GM21723 (cell line): Measurements from ENCODE around the gene IER2.

Experiments used
- ATAC-seq: cut with Tn5 transposase; IDR thresholded peaks from one replicate; pipeline ENCODE4 v1.9.1; 2021; ENCODE audit warnings: mild to moderate bottlenecking, moderate library complexity; ENCODE audit not compliant: unreplicated experiment

IER2 gene, protein sequence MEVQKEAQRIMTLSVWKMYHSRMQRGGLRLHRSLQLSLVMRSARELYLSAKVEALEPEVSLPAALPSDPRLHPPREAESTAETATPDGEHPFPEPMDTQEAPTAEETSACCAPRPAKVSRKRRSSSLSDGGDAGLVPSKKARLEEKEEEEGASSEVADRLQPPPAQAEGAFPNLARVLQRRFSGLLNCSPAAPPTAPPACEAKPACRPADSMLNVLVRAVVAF

DNA sequence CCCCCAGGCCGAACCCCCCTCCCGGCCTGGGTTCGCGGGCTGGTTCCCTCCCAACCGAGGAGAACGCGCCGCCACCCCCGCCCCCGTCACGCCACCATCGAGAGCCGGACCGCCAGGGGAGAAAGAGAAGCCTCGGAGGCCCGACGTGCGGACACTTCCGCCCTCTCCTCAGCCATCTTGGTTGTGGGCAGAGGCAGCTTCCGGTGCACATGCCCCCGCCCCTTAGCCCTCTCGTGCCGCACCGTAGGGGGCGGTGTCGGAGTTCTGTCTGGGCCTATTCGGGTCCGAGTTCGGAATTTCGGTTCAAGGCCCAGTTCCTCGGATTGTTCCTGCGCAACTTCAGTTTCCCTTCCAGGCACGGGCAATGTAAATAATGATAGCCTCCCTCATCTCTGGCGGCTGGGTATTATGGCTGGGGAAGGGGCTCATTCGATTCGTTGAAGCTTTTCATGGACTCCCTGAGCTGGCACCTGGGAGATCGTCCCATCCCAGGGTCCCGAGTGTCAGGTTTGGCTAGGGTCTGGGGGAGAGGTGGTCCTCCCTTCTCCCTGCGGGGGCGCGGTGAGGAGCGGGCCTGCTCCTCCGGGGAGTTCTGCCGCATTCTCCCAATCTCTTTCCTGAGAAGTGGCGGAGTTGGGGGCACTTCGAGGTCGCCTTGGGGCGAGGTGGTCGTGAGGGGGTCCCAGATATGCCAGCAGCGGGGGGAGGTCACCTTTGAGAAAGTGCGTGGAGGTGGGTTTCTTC, at the start of gene IER2, which contains the start of gene STX10:
TSS of gene IER2 (plus strand) at position 225 of the 744 bp plus-strand sequence. CDS start 2,776 bp downstream, outside the sequence.
TSS of gene STX10 (minus strand) at position 189 of the 744 bp plus-strand sequence. CDS start 202 bp downstream, outside the sequence.
- peak; percentile 35 for ATAC-seq

DNA sequence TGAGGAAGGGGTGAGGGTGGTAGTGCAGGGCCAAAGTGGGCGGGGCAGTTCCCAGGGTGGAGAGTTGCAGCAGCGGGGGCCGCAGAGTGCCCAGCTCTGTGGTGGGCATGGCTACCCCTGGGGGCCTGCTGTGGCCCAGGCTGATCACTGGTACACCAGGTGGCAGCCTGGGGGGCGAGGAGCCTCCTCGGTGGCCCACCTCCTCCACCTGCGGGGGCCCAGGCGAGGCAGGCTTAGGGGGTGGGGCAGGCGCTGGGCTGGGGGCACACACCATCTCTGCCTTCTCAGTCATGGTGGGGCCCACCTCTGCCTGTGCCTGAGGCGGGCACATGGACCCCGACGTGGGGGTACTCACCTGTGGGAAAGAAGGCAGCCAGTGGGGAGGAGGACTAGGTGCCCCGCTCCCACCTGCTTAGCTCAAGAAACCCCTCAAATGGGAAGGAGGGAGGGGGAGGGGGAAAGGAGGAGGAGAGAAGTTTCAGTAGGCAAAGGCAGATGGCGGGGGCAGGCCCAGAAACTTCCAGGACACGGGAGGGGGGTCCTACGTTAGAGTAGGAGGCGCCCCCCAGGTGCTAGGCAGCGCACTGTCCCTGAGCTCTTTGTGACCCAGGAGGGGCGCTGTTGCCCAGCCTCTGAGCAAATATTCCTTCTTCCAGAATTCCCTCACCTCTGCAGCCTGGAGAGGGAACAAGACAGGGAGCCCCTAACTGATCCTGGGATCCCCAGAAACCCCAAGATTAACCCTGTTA, 49.2 kb upstream of the IER2 start:
- ATAC-seq = no peak

DNA sequence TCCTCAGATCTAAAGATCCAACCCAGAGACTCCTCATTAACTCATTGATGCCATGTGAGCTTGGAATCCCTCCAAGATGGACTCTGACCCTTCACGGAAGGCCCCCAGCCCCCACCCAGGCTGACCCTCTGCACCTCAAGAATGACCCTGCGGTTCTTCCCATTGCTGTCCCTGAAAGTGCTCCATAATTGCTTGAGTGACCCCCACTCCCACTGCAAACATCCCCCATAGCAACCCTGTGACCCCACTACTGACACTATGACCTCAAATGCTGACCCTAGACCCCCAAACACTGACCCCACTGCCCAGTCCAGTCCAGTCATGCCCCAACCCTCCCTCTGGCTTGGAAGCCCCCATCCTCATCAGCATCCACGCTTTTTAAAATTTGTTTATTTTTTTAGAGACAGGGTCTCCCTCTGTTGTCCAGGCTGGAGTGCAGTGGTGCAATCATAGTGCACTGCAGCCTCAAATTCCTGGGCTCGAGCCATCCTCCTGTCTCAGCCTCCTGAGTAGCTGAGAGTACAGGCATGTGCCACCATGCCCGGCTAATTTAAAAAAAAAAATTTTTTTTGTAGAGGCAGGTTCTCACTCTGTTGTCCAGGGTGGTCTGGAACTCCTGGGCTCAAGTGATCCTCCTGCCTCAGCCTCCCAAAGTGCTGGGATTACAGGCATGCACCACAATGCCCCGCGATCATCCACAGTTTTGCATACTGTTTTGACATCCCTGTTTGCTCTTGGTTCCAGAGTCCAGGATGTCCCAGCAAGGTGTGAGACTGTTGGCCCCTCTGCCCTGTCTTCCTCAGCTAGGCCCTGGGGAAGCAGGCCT, 48.4 kb upstream of the IER2 start:
- ATAC-seq = no peak

DNA sequence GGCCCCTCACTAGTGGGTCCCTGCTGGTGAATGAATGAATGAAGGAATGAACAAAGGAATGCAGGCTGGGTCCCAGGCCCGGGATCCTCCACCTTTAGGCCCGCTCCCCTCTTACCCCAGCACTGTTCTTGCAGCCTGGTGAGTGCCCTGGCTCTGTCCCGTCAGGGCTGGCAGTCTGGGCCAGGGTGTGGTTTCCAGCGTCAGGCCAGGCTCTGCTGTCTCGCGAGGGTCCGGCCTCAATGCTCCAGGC, 47.9 kb upstream of the IER2 start:
- ATAC-seq = no peak

DNA sequence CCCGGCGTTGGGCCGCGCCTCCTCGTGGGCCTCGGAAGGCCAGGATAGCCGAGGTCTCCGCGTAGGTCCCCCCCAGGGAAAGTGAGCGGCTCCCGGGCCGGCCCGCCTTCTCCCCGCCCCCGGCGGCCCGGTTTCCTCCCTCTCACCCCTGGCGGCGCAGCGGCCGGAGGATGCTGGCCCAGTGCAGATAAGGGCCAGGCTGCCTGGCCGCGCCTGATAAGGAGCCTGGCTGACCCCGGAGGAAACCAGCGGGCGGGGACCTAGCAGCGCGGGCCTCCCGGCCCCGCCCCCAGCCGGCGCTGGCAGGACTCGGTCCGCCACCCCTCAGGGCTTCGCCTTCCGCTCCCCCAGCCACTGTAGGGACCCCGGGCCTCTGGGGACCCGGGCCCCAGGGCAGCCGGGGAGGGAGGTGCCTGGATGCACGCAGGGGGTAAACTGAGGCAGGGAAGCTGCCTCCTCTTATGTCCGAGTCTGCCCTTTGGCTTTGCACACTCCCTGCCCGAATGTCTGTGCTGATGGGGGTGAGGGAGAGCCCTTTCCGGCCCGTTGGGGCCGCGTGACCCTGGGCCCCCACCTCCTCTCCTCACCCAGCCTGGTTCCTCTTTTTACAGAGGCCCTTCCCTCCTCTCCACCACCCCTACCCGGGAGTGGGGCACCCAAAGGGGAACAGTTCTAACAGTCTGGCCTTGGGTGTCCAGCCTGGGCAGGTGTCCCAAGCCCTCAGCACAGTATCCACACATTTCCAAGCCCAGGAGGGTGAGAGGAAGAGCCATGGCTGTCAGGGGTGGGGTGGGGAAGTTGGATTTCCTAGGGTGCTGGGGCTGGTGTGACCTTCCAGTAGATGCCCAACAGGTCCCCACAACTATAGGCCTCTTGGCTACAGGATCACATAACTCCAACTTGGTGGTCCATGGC, 47.3 kb upstream of the IER2 start, which contains the start of gene LYL1:
TSS of gene LYL1 (minus strand) at position 193 of the 915 bp plus-strand sequence. CDS start 1,687 bp downstream, outside the sequence.
- ATAC-seq = peak; percentile 41

DNA sequence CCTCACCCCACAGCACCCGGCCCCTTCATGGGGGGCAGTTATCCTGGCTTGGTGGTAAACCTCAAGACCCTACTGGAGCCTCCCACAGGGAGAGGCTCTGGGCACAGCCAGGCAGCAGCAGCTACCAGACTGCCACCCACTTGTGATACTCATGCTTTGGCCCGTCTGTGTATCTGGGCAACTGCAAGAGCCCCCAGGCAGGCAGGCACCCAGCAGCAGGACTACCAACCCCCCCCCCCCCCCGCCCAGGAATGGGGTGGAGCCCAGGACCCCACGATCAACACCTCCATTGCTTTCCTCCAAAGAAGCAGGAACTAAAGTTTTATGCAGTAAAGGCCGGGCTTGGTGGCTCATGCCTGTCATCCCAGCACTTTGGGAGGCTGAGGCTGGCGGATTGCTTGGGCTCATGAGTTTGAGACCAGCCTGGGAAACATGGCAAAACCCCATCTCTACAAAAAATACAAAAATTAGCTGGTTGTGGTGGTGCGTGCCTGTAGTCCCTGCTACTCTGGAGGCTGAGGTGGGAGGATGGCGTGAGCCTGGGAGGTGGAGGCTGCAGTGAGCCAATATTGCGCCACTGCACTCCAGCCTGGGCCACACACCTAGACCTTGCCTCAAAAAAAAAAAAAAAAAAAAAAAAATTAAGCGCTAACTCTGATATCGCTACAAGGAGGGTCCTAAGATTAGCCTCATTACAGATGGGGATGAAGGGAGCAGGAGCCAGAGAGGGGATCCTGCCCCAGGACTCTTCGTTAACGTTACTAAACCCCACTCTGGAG, 46.4 kb upstream of the IER2 start:
- no peak for ATAC-seq

DNA sequence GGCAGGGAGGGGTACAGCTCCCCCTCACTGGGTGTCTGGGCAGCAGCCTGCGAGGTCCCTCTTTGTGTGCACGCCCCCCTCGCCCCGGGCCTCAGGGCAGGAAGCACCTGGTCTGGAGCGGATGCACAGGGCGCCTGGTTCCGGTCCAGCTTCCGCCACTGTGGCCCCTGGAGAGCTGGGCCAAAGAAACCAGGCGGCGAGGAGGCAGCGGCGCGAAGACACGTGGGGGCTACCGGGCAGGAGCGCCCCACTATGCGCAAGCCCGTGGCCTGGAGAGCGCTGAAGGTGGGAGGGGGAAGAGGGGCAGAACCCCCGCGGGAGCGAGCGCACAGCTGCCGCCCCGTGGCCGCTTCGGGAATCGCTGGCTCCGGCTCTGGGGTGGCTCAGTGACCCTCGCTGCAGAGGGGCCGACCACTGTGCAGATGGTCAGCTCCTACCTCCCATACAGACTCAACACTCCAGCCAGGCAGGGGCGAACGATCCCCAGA, 45.8 kb upstream of the IER2 start:
- no peak for ATAC-seq

DNA sequence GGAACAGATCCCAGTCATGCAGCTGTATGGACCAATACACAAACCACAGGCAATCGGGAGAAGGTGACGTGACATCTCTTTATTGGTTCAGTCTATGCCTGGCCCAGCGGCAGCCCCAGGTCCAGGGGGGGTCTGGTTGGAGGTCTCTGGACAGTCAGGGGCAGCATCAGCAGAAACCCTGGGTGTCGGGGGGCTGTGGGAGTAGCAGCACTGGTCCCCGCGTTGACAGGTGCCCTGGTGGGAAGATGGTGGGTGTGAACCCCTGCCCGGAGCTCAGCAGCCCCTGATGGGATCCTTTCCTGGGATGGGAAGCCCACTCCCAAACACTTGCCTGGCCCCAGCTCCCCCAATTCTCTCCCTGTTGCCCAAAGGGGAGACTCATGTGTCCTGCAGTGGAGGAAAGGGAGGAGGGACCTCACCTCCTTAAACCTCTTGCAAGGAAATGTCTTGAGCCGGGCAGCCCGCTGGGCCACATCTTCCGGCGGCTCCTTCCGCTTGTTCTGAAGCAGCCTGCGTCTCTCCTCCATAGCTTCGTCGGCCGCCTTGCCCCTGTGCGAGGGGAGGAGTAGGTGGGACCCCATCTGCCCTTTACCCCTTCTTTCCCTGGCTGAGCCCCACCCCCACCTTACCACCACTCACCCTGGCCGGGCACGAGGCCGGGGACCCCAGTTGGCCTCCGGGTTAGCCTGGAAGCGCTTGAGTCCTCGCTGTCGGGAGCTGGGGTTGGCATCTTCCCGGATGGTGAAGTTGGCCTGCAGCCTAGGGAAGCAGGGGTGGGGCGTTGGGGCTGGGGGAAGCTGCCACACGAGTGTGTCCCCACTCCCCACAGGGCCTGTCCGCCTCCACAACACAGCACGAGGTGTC, 45.1 kb upstream of the IER2 start:
- ATAC-seq = no peak

DNA sequence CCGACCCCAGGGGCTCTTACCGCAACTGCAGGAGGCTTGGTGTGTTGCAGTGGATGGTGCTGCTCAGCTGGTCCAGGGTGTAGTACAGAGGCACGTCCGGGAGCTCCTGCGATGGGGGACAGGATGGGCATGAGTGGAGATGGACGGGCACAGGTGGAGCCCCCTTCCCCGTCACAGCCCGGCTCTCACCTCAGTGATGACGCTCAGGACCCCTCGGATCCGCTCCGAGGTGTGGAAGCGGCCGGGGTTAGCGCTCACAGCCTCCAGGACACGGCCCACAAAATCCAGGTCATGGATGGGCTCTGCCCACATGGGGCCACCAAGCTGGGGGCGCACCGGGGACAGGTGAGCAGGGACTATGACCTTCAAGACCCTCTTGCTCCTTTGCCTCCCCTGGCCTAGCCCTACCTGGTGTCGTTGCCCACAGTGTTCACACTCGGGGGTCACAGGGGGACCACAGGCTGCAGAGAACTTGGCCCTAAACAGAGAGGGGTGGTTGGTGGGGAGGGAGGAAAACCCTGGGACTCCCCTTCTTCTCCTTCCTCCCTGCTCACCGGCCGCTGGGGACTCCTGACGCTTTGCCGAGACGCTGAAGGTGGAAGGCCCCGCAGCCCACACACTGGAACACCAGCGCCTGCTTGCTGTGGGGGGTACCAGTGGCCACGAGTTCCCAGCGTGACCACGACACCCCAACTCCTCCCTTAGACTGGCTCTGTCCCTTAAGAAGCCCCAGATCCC, 40.7 kb upstream of the IER2 start:
- ATAC-seq = no peak

DNA sequence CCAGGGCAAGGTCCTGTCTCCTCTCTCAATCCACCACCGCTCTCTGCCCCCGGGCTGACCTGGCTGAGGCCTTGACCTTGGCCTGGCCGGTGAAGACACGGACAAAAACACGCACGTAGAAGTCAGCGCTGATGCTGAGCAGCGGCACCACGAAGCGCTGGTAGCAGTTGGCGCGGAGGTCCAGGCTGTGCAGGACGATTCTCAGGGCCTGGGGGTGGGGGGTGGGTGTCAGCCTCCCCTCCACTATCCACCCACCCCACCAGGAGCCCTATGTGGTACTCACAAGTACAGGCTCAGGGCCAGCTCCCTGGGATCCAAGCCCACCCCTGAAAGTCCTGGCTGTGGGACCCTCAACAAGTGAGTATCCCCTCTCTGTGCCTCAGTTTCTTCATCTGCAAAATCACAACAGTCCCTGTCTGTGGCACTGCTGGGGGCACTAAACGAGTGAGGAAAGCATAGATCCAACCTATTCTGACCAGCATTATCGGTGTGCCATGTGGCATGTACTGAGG, 40.1 kb upstream of the IER2 start:
- ATAC-seq = no peak

DNA sequence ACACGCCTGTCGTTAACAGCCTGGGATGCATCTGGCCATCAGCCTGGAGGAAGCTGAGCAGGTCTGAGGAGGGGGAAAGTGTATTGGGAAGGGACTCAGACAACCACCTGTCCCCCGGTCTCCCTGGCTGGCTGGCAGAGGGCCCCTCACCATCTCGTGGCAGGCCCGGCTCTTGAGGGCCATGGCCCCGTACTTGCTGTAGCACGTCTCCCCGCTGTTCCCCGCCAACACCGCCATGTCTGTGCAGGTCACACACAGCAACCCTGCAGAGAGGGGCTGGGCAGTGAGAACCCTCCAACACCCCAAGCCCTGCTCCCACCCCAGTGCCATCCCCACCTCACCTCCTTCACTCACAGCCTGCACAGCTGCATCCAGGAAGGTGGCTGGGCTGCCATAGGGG, 37.7 kb upstream of the IER2 start:
- ATAC-seq = no peak

DNA sequence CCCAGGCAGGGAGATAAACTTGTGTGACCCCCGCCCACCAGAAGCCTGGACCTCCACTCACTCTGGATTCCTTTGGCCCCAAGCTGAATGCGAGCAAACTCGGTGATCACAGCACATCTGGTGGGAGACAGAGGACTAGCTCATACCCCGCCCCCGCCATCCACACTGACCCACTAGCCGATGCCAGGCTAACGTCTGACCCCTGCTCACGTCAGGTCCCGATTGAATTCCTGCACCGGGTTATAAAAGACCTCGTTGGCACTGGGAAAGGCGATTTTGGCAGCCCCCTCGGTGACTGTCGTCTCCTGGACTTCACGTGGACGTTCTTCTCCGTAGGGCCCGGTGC, 34.3 kb upstream of the IER2 start:
- ATAC-seq = no peak

DNA sequence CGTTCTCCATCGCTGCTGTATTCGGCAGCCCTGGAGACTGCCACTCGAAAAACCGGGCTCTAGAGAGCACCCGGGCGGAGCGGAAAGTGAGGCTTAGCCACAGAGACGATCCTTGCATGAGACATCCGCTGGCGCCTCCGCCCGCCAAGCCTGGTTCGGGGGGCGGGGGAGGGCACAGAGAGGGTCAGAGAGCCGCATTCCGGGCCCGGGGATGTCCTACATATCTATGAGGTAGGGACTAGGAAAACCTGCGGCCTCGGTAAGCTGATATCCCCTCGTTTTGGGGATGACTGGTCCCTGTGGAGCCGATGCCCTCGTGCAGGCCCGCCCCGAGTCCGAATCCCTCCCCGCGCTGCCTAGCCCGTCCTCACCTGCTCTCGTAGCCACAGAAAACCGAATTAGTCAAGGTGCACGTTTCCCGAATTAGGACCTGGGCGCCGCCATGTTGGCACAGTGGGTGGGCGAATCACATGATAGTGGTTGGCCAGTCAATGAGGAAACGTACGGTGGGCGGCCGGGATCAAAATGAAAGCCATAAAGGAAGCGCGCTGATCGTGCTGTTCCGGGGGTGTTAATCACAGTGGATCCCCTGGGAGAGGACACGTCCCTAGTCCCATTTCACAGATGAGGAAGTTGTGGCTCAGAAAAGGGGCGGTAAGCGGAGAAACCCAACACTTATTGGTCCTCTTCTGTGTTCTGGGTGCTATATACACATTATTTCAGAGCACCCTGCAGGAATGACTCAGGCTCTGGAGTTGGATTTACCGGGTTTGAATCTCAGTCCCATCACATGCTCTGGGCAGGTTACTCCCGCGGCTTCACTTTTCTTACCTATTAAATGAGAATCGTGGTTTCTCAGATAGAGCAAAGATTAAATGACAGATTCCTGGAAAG, 33.7 kb upstream of the IER2 start, which contains the start of gene TRMT1:
TSS of gene TRMT1 (minus strand) at position 459 of the 894 bp plus-strand sequence. CDS start at position 118, 341 bp downstream.
- peak; percentile 43 for ATAC-seq

DNA sequence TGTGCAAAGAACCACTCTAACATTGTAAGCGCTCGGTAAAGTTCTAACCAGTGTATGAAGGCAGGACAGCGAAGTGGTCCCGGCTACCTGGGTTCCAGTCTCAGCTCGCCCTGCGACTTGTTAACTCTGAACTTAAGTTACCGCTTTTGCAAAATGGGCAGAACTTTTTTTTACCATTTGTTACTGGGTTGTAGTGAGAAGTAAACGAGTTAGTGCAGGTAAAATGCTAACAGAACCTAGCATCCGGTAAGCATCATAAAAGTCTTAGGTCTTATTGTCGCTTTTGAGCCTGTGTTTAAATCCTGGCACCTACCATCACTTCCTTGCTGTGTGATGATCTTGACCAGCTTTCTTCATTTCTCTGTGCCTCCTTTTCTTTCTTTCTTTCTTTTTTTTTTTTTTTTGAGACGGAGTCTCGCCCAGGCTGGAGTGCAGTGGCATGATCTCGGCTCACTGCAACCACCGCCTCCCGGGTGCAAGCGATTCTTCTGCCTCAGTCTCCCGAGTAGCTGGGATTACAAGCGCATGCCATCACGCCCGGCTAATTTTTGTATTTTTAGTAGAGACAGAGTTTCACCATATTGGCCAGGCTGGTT, 32.9 kb upstream of the IER2 start:
- no peak for ATAC-seq

DNA sequence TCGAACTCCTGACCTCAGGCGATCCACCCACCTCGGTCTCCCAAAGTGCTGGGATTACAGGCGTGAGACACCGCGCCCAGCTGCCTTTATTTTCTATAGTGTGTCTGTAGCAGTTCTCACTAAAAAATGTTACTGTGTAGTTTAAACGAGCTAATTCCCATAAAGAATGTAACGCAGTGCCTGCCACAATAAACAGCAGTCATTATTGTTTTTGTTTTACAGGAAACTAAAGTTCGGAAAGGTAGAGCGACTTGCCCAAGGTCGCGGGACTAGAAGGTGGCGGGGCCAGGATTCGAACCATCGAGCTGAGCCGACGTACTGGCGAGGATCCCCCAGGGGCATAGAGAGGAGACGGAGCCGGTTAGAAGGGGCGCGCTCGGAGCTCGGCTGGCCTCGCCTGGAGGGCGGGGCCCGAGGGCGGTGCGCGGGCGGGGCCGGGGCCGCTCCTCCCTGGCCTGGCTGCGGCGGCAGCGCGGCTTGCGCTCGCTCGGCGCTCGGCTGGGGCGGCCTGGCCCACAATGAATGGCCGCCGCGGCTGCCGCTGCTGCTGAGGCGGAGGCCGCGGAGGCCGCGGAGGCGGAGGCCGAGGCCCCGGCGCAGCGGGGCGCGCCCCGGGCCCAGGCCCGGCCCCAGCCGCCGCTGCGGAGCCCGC, 32.3 kb upstream of the IER2 start, which contains the start of gene NACC1:
TSS of gene NACC1 (plus strand) at position 493 of the 652 bp plus-strand sequence. CDS start 16,944 bp downstream, outside the sequence.
- ATAC-seq = peak; percentile 66
